ENCODE measurements around the gene GRK2.

The GRK2 gene

DNA sequence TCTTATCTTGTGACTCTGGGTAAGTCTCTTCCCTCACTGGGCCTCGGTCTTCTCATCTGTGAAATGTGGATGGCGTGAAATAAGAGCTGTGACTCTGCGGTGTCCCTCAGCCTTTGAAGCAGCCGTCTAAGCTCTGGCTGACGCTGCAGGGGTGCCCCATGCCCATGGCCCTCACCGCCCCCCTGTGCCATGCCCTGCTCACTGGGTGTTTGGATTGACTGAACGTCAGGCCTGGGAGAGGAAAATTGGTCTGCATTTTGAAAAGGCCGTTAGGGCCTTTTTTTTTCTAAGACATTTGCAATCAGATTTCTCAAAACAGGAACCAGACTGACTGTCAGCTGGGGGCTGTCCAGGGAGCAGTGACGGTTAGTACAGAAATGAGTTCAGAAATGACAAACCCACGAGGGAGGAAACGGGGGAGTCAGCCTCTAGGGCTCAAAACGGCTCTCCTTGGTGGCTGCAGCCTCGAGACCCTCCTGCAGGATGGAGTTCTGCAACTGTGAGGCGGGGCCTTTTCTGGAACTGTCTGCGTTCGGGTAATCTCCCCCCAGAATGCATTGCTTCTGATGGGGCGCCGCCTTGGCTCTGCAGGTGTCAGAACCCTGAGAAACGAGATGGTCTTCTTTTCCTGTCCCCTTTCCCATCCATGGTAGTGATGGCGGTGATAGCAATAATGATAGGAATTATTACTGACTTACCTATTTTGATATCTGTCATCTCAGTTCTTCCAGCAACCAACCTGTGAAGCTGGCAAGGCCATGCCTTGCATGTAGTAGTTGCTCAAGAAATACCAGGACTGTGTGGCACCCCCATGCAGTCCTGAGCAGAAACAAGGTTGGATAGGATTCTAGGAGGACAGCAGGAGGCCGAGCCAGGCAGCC, 2.0 kb downstream of the GRK2 start:
- TF ChIP-seq TAF1 (IDR thresholded peaks at IDR 0.05; ENCODE audit: low read depth) (no peak), EGR1 (IDR thresholded peaks at IDR 0.05) (no peak), ZBTB7A (IDR thresholded peaks at IDR 0.05; ENCODE audit: low read depth) (no peak), RAD21 (IDR thresholded peaks at IDR 0.05; ENCODE audit: low read depth) (no peak), EP300 (IDR thresholded peaks at IDR 0.05; ENCODE audit: borderline replicate concordance) (no peak), CREB1 (IDR thresholded peaks at IDR 0.05; ENCODE audit: low read depth) (no peak), YY1 (IDR thresholded peaks at IDR 0.05; ENCODE audit: low read depth) (no peak), FOXM1 (IDR thresholded peaks at IDR 0.05; ENCODE audit: borderline replicate concordance, low read depth) (no peak), NFIC (IDR thresholded peaks at IDR 0.05) (no peak)
- TF ChIP-seq, protein P1, sequence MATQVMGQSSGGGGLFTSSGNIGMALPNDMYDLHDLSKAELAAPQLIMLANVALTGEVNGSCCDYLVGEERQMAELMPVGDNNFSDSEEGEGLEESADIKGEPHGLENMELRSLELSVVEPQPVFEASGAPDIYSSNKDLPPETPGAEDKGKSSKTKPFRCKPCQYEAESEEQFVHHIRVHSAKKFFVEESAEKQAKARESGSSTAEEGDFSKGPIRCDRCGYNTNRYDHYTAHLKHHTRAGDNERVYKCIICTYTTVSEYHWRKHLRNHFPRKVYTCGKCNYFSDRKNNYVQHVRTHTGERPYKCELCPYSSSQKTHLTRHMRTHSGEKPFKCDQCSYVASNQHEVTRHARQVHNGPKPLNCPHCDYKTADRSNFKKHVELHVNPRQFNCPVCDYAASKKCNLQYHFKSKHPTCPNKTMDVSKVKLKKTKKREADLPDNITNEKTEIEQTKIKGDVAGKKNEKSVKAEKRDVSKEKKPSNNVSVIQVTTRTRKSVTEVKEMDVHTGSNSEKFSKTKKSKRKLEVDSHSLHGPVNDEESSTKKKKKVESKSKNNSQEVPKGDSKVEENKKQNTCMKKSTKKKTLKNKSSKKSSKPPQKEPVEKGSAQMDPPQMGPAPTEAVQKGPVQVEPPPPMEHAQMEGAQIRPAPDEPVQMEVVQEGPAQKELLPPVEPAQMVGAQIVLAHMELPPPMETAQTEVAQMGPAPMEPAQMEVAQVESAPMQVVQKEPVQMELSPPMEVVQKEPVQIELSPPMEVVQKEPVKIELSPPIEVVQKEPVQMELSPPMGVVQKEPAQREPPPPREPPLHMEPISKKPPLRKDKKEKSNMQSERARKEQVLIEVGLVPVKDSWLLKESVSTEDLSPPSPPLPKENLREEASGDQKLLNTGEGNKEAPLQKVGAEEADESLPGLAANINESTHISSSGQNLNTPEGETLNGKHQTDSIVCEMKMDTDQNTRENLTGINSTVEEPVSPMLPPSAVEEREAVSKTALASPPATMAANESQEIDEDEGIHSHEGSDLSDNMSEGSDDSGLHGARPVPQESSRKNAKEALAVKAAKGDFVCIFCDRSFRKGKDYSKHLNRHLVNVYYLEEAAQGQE (IDR thresholded peaks at IDR 0.05; ENCODE audit: low read depth), result no peak
- TF ChIP-seq, protein P2, sequence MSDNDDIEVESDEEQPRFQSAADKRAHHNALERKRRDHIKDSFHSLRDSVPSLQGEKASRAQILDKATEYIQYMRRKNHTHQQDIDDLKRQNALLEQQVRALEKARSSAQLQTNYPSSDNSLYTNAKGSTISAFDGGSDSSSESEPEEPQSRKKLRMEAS (IDR thresholded peaks at IDR 0.05), result no peak

DNA sequence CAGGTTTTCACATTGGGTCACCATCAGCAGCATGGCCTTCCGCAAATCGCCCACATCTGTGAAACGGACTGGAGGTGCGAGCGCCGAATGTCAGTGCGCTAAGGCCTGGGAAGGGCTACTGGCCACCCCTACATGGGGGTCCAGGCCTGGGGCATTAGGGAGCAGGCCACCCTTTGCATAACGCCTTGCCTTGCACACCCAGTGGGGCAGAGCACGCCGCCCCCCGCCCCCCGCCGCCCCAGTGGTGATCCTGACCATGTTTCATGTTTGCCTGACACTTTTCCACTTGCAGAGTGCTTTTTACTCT, 2.6 kb downstream of the GRK2 start:
- TF ChIP-seq EP300 (IDR thresholded peaks at IDR 0.05; ENCODE audit: borderline replicate concordance) (no peak), YY1 (IDR thresholded peaks at IDR 0.05; ENCODE audit: low read depth) (no peak), CREB1 (IDR thresholded peaks at IDR 0.05; ENCODE audit: low read depth) (no peak), TCF12 (IDR thresholded peaks at IDR 0.05; ENCODE audit: low read depth) (no peak), EGR1 (IDR thresholded peaks at IDR 0.05) (no peak), TAF1 (IDR thresholded peaks at IDR 0.05; ENCODE audit: low read depth) (no peak), CEBPB (IDR thresholded peaks at IDR 0.05) (no peak)

DNA sequence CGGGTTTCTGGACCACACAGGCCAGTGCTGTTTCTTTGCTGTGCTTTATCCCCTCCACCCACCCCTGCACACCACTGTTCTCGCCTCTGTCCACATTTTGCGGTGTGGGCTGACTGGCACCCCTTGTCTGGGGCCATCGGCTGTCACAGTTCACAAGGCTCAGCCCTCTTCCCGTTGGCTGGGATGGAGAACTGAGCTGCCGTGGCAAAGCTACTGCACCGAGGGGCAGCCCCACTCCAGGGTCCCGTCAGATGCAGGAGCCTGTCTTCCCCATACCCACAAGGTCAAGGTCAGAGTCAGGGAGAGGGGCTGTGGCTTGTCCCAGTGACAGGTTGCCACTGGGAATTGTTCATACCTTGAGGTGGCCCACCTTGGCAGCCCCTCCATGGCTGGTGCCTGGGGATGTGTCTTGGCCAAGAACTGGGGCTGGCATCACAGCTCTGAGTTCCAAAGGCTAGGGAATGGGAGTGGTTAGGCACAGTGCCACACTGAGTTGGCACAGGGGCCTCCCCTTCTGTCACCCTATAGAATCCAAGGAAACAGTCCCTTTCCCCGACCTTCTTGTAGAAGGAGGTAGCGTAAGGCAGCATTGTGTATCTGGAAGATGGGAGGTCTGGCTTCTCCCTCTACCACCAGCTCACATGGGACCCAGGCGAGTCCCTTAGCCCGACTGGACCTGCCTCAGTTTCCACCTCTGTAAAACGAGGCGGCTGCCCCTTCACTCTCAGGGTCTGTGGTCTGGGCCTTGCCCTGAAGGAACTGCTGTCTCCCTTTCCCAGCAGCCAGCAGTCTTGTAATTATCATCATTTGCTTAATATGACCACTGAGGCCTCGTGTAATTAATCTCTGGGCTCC, 3.4 kb downstream of the GRK2 start:
- TF ChIP-seq RAD21 (IDR thresholded peaks at IDR 0.05; ENCODE audit: low read depth), result no peak

DNA sequence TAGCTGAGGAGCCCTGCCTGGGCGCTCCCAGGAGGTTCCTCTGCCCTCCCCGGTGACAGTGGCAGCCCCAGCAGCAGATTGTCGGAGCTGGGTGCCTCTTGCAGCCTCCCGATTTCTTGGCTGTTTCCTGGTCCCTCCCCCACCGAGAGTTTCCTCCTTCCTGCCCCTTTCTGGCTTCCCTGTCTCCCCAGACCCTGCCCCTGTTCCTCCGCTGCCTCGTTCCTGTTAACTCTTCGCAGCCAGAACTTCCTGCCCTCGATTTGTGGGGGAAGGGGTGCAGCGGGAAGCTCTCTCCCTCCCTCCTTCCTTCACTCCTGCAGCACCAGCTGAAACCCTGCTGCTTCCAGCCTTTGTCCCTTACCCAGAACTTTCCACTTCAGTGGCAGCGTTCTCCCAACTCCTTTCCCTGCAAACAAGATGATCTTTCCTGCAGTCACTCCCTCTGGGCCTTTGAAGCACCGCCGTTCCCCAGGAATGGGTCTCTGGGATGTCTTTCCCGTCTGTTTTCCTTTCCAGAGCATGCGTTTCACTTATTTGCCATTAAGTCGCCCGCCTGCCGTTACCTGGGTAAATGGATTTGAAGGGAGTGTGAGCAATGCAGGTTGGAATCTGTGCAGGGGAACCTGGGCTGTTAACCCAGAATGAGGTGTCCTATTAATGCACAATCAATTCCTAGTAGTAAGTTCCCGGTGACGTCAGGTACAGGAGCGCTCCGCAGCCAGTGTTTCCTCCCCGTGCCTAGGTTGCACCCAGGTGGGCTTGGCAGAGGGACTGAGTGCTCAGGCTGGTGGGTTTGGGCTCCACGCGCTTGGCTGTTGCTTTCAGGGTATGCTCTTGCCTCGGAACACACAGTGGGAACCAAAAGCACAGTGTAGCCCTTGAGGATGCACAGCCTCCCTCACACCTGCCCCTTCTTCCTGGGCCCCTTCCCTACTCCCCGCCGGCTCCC, 4.3 kb downstream of the GRK2 start:
- TF ChIP-seq, protein P2 (IDR thresholded peaks at IDR 0.05), result no peak
- no peak for TF ChIP-seq ZBTB7A (IDR thresholded peaks at IDR 0.05; ENCODE audit: low read depth)
- no peak for TF ChIP-seq CEBPB (IDR thresholded peaks at IDR 0.05)
- no peak for TF ChIP-seq FOXM1 (IDR thresholded peaks at IDR 0.05; ENCODE audit: borderline replicate concordance, low read depth)
- TF ChIP-seq RAD21 (IDR thresholded peaks at IDR 0.05; ENCODE audit: low read depth), result no peak
- TF ChIP-seq TAF1 (IDR thresholded peaks at IDR 0.05; ENCODE audit: low read depth), result no peak
- TF ChIP-seq EGR1 (IDR thresholded peaks at IDR 0.05), result no peak
- no peak for TF ChIP-seq CREB1 (IDR thresholded peaks at IDR 0.05; ENCODE audit: low read depth)
- TF ChIP-seq TEAD4 (IDR thresholded peaks at IDR 0.05), result no peak
- TF ChIP-seq, protein P3, sequence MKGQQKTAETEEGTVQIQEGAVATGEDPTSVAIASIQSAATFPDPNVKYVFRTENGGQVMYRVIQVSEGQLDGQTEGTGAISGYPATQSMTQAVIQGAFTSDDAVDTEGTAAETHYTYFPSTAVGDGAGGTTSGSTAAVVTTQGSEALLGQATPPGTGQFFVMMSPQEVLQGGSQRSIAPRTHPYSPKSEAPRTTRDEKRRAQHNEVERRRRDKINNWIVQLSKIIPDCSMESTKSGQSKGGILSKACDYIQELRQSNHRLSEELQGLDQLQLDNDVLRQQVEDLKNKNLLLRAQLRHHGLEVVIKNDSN (IDR thresholded peaks at IDR 0.05), result no peak
- no peak for TF ChIP-seq NFIC (IDR thresholded peaks at IDR 0.05)
- no peak for TF ChIP-seq TCF12 (IDR thresholded peaks at IDR 0.05; ENCODE audit: low read depth)
- TF ChIP-seq YY1 (IDR thresholded peaks at IDR 0.05; ENCODE audit: low read depth), result no peak
- TF ChIP-seq EP300 (IDR thresholded peaks at IDR 0.05; ENCODE audit: borderline replicate concordance), result no peak
- TF ChIP-seq, protein P1 (IDR thresholded peaks at IDR 0.05; ENCODE audit: low read depth), result no peak

DNA sequence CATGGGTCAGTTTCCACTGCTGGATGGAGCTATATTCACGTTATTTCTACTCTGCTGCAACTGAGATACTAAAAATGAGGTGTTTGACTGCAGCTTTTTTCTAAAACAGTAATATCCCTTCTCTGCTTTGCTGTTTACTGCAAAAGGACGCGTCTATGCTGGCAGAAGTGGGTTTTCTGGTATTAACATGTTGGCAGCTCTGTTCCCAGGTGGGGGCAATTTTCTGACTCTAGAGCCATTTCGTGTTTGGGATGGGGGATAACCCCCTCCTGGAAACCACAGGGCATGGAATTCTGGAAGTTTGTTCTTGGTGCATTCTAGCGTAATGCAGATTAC, 4.9 kb downstream of the GRK2 start:
- TF ChIP-seq RAD21 (IDR thresholded peaks at IDR 0.05; ENCODE audit: low read depth), result no peak
- no peak for TF ChIP-seq YY1 (IDR thresholded peaks at IDR 0.05; ENCODE audit: low read depth)
- TF ChIP-seq ZBTB7A (IDR thresholded peaks at IDR 0.05; ENCODE audit: low read depth), result no peak
- TF ChIP-seq, protein P2 (IDR thresholded peaks at IDR 0.05), result no peak
- no peak for TF ChIP-seq TEAD4 (IDR thresholded peaks at IDR 0.05)
- no peak for TF ChIP-seq FOXM1 (IDR thresholded peaks at IDR 0.05; ENCODE audit: borderline replicate concordance, low read depth)
- no peak for TF ChIP-seq CREB1 (IDR thresholded peaks at IDR 0.05; ENCODE audit: low read depth)
- TF ChIP-seq, protein P1 (IDR thresholded peaks at IDR 0.05; ENCODE audit: low read depth), result no peak
- TF ChIP-seq EP300 (IDR thresholded peaks at IDR 0.05; ENCODE audit: borderline replicate concordance), result no peak
- no peak for TF ChIP-seq EGR1 (IDR thresholded peaks at IDR 0.05)
- TF ChIP-seq TCF12 (IDR thresholded peaks at IDR 0.05; ENCODE audit: low read depth), result no peak
- no peak for TF ChIP-seq TAF1 (IDR thresholded peaks at IDR 0.05; ENCODE audit: low read depth)
- TF ChIP-seq NFIC (IDR thresholded peaks at IDR 0.05), result no peak
- no peak for TF ChIP-seq CEBPB (IDR thresholded peaks at IDR 0.05)
- TF ChIP-seq, protein P3 (IDR thresholded peaks at IDR 0.05), result no peak
